ENCODE measurements around the gene ZNF536.
"Not testable (repeated sequence)": the region's sequence is repeated elsewhere in the genome, so short reads cannot be mapped to it uniquely, and the experiment has no call there.

Gene ZNF536

DNA sequence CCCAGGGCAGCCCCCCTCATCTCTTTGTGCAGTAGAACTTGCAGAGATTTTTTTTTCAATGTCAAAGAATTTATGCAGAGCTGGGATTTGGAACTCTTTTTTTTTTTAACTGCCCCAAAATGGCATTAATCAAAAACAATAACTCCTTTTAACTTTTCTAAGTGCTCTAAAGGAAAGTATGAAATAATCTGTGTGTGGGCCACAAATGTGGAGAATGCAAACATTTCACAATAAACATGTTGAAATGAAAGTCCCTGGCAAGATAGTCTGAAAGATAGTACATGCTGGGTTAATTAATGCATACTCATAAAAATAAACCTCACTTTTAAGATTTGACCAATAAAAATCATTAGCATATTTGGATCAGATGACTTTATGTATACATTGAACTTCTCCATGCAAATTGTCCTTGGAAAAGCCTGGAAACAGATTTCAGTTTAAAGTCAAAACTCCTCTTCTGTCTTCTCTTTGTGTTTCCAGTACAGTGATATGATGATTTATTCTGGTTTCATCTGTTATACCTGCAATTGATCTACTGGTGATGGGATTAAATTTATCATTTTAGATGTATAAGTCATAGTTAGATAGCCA, 30.5 kb upstream of the ZNF536 start:
- DNase-seq (ENCODE audit: low spot score), result no peak

DNA sequence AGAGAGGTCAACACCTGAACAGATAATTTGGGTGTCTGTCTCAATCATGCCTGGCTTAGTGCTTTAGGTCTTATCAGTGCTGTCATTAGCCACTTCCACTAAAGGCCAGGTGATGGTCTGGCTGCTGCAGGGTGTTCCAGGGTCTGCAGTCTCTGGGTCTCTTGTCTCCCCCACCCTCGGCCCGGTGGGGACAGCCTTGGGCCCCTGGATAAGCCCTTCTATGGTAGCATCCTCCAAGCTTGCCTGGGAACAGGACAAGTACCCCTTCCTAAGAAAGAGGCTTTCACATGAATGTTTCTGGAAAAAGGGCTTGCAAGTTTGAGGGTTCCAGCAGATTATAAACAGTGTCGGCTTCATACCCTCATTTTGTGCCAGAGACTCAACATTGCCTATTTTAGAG, 29.3 kb upstream of the ZNF536 start:
- no peak for DNase-seq (ENCODE audit: low spot score)

DNA sequence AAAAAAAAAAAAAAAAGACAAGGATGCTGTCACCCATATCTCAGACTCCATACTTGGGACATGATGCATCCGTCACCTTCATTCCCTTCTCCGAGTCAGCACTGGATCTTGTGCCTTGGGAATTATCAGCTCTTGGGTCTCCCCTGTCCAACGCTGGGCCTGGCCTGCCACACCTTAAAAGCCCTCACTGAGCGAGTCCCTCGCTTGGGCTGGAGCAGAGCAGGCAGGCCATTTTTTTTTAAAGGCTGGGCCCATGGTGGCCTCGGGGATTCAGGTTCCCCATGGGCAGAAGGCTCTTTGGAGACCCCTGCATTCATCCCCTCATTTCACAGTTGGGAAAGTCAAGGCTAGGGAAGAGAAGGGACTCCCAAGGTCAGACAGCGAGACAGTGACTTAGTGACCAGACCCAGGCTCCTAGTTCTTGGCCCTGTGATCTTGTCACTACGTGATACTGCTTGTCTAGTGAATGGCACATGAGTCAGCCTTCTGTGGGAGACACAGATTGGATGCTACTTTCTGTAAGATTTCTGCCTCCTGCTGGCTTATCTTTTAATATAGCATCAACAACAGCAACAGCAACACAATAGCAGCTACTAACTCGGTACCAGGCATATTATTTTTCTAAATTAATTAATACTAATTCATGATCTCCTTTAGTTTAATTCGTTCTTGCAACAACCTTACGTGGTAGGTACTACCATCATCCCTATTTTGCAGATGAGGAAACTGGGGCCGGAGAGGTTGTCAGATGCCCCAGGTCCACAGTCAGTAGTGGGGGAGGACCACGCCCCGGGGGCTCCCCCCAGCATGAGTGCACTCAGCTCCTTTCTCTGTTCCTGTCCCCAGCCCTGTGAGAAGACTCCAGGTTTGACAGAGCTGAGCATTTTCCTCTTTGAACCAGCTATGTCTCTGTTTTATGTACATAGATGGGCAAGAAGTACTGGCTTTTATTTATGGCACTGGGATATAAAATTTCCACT, 27.4 kb upstream of the ZNF536 start:
- DNase-seq (ENCODE audit: low spot score), result no peak

DNA sequence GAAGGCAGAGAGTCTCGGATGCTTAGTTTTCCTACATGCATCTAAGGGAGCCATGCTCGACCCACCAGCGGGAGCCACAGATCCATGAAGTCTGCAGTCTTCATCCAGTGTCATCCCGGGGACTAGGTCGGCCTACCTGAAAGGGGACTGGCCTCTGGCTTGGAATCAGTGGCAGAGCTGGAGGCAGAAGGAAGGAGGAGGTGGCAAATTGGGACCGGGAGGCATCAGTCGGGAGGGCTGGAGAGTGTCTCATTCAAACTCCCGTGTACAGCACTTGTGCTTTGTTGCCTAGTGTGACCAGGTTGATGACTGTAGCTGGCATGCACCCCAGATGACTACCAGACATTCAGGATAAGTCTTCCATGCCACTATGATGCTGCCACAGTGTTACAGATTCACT, 26.5 kb upstream of the ZNF536 start:
- no peak for DNase-seq (ENCODE audit: low spot score)

DNA sequence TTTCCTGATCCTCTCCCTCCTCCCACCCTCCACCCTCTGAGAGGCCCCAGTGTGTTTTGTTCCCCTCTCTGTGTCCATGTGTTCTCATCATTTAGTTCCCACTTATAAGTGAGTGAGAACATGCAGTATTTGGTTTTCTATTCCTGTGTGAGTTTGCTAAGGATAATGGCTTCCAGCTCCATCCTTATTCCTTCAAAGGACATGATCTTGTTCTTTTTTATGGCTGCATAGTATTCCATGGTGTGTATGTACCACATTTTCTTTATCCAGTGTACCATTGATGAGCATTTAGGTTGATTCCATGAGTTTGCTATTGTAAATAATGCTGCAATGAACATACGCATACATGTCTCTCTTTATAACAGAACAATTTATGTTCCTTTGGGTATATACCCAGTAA, 25.7 kb upstream of the ZNF536 start:
- DNase-seq (ENCODE audit: low spot score), result not testable (repeated sequence)

DNA sequence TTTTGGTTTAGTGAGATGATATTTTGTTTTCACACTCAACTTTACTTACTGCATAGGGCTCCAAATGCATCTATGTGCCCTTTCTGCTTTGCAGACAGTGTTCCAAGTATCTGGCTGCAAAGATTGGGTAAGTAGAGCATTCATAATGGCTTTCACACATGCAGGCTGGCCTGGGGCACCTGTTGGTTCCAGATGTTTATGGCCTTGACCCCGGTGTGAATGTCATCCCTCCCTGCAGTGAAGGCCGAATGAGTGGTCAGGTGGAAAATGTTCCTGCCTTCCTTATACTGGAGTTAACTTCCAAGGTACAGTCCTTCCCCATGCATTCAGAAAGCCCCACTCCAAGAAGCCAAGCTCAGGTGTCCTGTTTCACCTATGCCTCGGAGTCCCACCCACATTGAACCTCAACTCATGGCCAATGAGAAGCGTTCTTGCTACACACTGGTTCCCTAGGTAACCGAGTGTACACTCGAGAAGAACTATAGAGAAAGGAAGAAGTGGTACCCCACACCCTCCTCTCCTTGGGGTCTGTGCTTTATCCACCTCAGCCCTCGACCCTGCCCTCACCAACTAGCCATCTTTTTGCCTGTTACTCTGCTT, 23.0 kb upstream of the ZNF536 start:
- no peak for DNase-seq (ENCODE audit: low spot score)

DNA sequence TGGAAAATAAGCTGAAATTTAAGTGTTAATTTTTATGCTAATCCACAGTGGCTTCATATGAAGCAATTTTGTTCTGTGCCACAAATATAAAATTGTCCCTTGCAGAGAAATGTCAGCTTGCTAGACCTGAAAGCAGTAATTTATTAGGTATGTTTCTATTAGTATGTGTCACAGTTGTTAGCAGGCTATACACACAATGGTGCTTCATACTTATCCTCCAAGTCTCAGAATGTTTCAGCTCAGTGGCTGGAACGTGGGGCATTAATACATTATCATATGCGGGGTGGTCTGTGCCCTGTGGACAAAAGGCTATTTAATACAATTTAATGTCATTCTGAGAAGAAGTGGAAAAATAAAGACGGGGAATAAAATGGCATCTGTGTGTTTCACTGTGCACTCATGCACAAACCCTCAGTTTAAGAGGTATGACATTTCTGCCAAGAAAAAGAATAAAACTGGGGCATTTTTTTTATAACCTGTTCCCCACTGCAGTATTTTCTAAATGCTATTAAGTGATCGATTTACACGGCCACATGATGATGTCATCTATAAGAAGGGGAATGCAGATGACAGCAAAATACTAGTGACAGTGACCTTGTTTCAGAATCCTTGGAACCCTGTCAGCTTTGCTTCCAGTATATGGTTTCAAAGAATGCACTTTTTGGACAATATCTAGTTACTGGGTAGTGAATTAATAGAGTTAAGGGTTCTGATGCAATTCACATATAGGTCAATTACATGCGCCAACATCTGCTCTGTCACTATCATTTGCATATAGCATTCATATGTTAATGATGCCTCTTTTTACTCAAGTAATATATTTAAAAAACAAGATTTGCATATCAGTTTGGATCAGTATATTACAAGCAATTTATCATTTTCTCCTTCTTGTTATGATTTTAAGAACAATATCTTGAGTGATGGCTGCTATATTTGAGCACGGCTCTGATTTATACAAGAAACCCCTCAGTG, 21.2 kb upstream of the ZNF536 start:
- DNase-seq (ENCODE audit: low spot score), result no peak

DNA sequence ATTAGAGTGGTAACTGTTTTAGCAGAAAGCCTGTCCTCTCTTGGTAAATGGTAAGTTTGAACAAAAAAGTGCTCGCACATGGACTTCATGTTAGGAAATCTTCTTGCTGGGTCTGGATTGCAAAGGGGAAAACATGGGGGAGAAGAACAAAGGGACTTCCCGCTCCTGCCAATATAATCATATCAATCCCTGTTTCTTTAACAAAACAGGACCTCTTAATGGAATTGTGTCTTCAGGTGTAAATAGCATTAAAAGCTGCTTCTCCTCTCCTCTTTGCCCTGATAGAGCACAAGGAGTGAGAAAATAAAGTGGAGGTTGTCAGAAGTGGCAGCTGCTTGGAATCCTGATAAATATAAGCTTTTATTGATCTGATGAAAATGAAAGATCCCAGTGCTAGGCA, 20.4 kb upstream of the ZNF536 start:
- DNase-seq (ENCODE audit: low spot score), result no peak

DNA sequence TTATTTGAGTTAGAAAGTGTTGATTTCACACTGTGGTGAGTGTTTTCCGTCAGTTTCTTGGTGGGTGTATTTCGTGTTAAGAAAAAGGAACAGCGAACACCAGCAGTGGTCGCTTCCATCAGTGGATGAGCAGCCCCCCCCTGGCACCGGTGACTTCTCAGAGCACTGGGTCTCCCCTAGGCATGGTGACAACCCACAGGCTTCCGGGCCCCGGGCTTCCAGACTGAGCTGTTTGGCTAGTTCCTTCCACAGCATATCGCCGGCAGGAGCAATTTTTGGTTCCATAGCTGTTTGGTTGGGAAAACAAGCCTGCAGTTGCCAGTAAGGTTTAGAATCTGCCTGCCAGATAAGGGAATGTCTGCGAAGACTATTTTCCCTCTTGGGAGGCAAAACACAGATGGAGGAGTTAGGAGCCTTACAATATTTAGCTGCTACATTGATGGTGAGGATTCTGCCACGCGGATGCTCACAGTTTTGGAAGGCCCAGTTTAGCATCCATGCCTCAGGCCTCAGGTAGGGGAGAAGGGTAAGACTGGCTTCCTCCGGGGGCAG, 18.7 kb upstream of the ZNF536 start:
- DNase-seq (ENCODE audit: low spot score), result no peak

DNA sequence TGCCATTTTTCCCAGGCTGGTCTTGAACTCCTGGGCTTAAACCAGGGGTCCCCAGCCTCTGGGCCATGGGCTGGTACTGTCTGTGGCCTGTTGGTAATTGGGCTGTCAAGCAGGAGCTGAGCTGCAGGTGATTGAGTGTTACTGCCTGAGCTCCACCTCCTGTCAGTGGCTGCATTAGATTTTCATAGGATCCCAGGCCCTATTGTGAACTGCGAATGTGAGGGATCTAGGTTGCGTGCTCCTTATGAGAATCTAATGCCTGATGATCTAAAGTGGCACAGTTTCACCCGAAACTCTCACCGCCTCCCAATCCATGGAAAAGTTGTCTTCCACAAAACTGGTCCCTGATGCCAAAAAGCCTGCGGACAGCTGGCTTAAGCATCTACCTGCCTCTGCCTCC, 16.6 kb upstream of the ZNF536 start:
- no peak for DNase-seq (ENCODE audit: low spot score)

DNA sequence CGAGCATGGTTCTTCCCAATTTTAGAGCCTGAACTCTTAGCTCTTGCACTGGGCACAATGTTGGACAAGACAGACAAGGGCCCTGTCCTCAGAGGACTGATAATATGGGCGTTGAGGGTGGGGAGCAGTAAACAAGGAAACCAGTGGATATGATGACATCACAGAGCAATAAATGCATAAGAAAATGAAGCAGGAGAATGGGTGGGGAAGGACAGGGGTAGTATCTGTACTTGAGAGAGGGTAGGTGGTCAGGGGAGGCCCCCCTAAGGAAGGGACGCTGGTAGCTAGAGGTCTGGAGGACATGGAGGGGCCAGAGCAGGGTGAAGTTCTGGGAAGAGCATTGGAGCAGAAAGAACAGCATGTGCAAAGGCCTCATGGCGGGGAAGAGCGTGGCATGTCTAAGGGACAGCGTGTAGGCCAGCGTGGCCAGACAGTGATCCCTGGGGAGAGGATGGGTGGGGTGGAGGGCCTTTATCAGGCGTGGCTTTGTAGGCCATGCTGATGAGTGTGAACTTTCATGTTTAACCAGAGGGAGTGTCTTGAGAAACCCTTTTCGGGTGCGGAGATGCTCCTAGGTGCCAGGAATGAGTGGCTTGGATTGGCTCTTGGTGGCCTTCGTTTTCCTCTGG, 15.1 kb upstream of the ZNF536 start:
- DNase-seq (ENCODE audit: low spot score), result no peak

DNA sequence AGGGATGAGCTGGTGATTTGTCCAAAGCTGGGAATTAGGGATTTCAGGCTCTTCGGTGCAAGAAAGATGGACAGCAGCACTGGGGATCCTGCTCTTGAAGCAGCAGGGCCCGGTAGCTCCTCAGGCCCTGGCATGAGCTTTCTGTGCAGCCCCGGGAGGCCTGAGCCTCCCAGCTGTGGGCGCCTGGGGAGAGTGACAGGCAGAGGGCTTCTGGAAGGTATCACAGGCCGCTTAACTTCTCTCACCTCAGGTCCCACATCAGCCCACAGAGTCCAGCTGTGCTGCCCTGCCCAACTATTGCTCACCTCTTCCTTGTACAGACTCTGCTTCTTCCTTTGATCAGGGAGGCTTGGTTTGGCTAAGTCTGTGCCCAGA, 14.6 kb upstream of the ZNF536 start:
- DNase-seq (ENCODE audit: low spot score), result no peak

DNA sequence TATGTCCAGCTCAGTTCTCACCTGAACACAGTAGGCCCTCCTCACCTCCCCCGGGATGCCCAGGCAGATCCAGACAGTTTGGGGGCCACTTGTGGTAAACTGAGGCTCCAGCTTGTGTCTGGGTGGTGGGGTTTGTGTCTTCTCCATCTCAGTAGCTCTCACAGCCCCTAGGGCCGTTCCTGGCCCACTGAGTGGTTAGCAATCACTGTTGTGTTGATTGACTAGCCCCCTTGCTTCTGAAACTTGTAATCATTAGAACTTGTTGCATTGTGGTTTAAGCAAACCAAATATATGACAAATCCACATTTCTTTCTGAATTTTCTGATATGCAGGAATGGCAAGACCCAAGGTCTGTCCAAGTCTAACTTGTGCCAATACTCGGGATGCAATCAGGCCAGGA, 13.9 kb upstream of the ZNF536 start:
- DNase-seq (ENCODE audit: low spot score), result no peak

DNA sequence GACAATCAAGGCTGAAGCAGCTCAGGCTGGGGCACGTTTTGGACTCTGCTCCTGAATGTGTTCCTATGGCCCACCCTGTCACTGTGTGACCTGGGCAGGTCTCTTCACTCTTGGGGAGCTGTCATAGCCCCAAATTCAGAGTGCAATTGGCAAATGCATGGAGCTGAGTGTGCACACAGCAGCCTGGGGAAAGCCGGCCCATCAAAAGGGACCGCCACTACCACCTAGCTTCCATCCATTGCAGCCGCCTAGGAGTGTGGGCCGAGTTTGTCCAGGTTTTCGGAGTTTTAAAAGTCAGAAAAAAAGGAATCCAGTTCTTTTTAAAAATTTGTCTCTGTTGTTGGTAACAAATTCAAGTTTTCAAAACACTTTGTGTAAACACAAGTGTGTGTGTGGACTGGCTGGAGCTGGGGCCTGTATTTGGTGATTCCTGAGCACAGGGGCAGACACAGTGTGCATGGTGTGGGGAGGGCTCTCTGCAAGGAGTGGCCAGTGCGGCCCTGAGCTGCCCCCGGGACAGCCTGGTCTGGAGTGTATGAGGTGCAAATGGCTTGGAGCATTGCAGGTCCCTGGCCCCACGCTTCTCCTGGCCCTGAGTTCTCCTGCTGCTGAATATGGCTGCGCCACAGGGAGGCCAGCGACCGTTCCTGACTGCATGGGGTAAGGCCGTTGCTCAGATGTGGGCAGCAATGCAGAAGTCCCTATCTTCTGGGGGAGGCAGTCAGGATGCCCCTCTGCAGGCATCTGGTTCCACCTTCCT, 13.2 kb upstream of the ZNF536 start:
- no peak for DNase-seq (ENCODE audit: low spot score)

DNA sequence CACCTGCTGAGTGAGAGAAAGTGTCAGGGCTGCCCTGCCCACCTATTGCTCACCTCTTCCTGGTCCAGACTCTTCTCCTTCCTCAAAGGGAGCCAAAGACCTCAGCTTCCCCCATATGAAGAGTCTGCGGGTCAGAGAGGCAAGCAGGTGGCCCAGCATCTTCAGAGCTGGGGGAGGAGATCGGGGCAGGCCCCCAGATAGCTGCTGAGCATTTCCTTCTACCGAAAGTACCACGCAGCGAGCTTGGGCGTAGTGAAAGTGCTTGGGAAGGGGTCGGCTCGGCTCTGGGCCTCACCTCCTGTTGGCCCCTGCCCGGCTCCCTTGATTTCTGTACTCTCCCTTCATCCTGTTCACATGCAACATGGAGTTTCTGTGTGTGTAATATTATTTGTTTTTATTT, 12.2 kb upstream of the ZNF536 start:
- no peak for DNase-seq (ENCODE audit: low spot score)

DNA sequence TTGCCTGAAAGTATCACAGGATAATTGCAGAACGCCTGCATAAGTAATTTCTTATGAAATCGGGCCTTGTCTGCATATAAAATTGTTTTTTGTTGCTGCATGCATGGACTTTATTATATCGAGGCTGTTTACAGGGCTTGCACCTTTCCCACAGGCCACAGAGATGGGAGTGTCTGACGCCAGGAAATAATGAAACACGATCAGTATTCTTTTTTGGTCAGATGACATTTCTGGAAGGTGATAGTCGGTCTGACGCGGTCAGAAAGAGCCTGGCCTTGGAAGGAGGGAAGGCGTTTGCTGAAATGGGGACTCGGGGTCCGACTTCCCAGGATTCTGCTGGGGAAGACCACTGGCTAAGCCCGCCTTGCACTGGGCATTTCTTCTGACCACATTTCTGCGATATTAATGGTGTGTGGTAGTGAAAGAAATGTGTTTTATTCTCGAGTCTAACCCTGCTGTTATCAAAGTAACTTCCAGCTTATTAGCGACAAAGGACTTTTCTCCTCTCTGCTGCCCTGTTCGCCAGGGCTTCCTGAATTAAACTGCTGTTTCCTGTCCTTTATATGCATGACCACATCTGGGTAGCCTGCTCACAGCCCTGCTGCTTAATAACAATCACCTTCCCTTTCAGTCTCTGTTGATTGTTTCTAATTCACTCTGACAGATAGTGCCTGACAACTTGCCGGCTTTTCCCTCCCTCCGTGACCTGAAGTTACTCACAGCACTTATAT, 11.6 kb upstream of the ZNF536 start:
- no peak for DNase-seq (ENCODE audit: low spot score)

DNA sequence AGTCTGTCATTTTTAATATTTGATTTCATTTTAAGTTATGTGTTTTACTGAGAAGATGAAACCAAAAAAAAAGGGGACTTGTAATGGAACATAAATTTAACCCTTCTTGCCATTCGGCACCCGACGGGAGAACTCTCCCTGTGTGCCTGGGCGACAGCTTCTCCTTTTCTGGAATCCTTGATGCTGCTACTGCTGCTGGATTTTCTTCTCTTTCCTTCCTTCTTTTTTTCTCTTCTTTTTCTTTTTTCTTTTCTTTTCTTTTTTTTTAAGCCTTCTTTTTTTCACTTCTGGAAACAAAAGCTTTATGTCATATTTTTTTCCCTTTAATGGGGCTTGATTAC, 11.1 kb upstream of the ZNF536 start:
- DNase-seq (ENCODE audit: low spot score), result no peak

DNA sequence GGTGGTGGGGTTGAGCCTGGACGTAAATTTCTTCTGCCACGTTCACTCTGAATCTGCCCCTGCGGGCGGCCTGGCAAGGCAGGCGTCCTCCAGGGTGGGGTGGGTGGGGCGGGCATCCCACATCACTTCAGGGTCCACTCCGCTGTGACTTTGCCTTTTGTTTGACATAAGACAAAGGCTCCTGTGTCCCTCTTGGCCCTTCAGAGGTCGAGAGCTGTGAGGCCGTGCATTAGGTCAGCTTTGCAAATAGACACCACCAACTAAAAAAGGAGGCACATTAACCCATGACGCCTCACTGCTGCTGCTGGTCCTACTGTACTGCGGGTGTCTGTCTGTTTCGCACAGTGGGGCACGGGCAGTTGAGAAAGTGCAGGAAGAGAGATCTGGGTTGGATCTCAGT, 10.5 kb upstream of the ZNF536 start:
- DNase-seq (ENCODE audit: low spot score), result no peak

DNA sequence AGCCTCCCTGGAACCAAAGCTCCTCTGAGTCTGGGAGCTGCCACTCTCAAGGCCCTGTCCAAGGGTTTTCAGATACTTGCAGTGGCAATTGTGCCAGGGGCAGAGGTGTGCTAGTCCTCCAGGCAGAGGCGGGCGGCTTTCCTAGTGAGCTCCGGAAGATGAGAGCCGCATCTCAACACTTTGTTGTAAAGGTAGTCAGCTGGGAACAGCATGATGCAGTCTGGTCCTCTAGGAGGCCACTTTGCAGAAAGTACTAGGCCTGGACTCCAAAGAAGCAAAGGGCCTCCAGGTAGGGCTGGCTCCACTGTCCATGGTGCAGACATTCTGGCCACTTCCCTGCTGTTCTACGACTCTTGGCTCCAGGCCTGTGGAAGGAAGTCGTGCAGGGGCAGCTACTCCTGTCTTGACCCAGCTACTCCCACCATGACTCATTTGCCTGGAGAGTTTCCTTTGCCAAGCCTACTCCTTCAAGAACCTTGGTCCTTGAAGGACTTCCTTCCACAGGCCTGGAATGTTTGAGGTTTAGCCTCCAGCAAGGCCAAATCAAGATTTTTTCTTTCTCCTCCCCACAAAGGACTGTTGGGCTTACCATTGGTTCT, 9.9 kb upstream of the ZNF536 start:
- DNase-seq (ENCODE audit: low spot score), result no peak

DNA sequence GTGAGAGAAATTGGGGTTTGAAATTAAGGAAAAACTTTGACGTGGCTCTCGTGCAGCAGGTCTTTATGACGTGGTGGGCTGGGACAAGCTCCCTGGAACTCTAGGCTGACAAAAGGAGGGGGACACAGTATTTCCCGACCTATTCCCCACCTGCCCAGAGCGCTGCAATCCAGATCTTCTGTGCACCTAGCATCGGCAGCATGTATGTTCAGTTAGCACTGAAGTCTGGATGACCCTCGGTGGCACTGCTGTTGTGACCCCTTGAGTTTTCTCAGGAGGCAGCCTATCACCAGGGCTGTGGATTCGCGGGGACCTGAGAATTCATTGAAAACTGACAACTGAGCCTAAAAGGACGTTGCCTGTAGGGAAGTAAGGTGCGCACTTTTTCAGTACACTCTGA, 9.1 kb upstream of the ZNF536 start:
- no peak for DNase-seq (ENCODE audit: low spot score)

All from activated CD4-positive, alpha-beta T cell treated with anti-CD3 and anti-CD28 coated beads, Interleukin-2, Interleukin-4, amounts not matched to agents 100 ng/mL and 50 ng/mL, durations not matched to agents 16 hours and 8 hours (primary cell).